Gastrocnemius medialis (tissue), 4 donors: ENCODE data around the gene OR2AJ1.

Experiments used
- CTCF ChIP-seq, 5 experiments: fragments of 450-650 bp in 3 of 5; fragments of 200-600 bp in 2 of 5; sonication (generic) in 2 of 5; IDR thresholded peaks in 4 of 5; conservative IDR thresholded peaks in 1 of 5; 1 replicate in 4 of 5; 2 replicates in 1 of 5; pipeline ENCODE4 v1.5.1; 2016 to 2019; ENCODE audit warnings: antibody characterized with exemption in 5 of 5, mild to moderate bottlenecking in 3 of 5, moderate library complexity in 3 of 5
- POLR2A ChIP-seq, 2 donors: fragments of 450-650 bp; IDR thresholded peaks; one replicate each; pipeline ENCODE4 v1.6.1; 2017; ENCODE audit warnings: antibody characterized with exemption in 2 of 2, mild to moderate bottlenecking in 2 of 2, moderate library complexity in 2 of 2

- no peak for TF ChIP-seq CTCF (IDR thresholded peaks at IDR 0.05 in 4 of 5, conservative IDR thresholded peaks at IDR 0.05 in 1 of 5)
- no peak for TF ChIP-seq POLR2A (IDR thresholded peaks at IDR 0.05)
Measured at GRCh38 chr1:247919952-247920351, 4.7 kb upstream of the OR2AJ1 start, which contains the start of gene OR2T8.
